ENCODE results near the gene SEMA7A. TPM values are rescaled to one million over a fixed set of nuclear protein-coding genes. Genes with fewer than 3 reads are reported as not detected.

The SEMA7A gene
- total RNA-seq, 1 experiment from 2014 or later, result 74.8 TPM

- DNase-seq, result no peak
- H3K27ac Mint-ChIP-seq (ENCODE audit: unreplicated experiment), result peak overlapping the region; percentile 58
- CTCF ChIA-PET, result interaction anchor here (1.5 to 3.4 kb wide), 3 partner anchors 53 to 63 kb away, joined by 4 to 23 read pairs (median 7); no protein-coding TSS in a partner anchor
- no peak overlapping the region for H3K4me3 Mint-ChIP-seq (ENCODE audit: low read depth, unreplicated experiment)
- H3K36me3 Mint-ChIP-seq (ENCODE audit: insufficient read depth, unreplicated experiment), result peaks cover 17% of the 10 kb centered on the region
- no TSS peak for BruUV-seq (replicated peaks)
- H3K4me1 Mint-ChIP-seq (ENCODE audit: low read depth, unreplicated experiment), result peaks cover 16% of the 10 kb centered on the region
- no peaks in the 10 kb centered on the region for H3K27me3 Mint-ChIP-seq (ENCODE audit: unreplicated experiment)
- intact Hi-C loops (cut with micrococcal nuclease; ENCODE audit: unreplicated experiment), result loop anchor here (1.0 to 2.0 kb wide), 3 partner anchors 41 to 63 kb away; no protein-coding TSS in a partner anchor
- TF ChIP-seq CTCF (IDR thresholded peaks at IDR 0.05; ENCODE audit: unreplicated experiment), result no peak
- H3K9me3 Mint-ChIP-seq (ENCODE audit: low read depth, unreplicated experiment), result no peaks in the 10 kb centered on the region
Observed at GRCh38 chr15:74438206-74438605, 4.4 kb upstream of the SEMA7A start.

- Mint-ChIP-seq H3K9me3 (ENCODE audit: low read depth, unreplicated experiment) (no peaks in the 10 kb centered on the region), H3K36me3 (ENCODE audit: insufficient read depth, unreplicated experiment) (peaks cover 45% of the 10 kb centered on the region), H3K4me1 (ENCODE audit: low read depth, unreplicated experiment) (peaks cover 43% of the 10 kb centered on the region), H3K27me3 (ENCODE audit: unreplicated experiment) (no peaks in the 10 kb centered on the region), H3K27ac (ENCODE audit: unreplicated experiment) (peak overlapping the region; percentile 35), H3K4me3 (ENCODE audit: low read depth, unreplicated experiment) (peak overlapping the region; percentile 80)
- no peak for TF ChIP-seq CTCF (IDR thresholded peaks at IDR 0.05; ENCODE audit: unreplicated experiment)
- CTCF ChIA-PET, result interaction anchor here (0.7 to 1.6 kb wide), 5 partner anchors 9 to 52 kb away, joined by 3 to 5 read pairs (median 3); no protein-coding TSS in a partner anchor
- TSS peak; percentile 87 for BruUV-seq (replicated peaks)
- no peak for DNase-seq
- intact Hi-C loops (cut with micrococcal nuclease; ENCODE audit: unreplicated experiment), result no loop called here
Observed at GRCh38 chr15:74434263-74435136, 742 bp upstream of the SEMA7A start.

- no peak for TF ChIP-seq CTCF (IDR thresholded peaks at IDR 0.05; ENCODE audit: unreplicated experiment)
- Mint-ChIP-seq H3K9me3 (ENCODE audit: low read depth, unreplicated experiment) (no peaks in the 10 kb centered on the region), H3K4me3 (ENCODE audit: low read depth, unreplicated experiment) (peak overlapping the region; percentile 80), H3K27me3 (ENCODE audit: unreplicated experiment) (no peaks in the 10 kb centered on the region), H3K36me3 (ENCODE audit: insufficient read depth, unreplicated experiment) (peaks cover 58% of the 10 kb centered on the region), H3K27ac (ENCODE audit: unreplicated experiment) (peak overlapping the region; percentile 69), H3K4me1 (ENCODE audit: low read depth, unreplicated experiment) (peaks cover 48% of the 10 kb centered on the region)
- CTCF ChIA-PET, result interaction anchor here (1.4 kb wide), 1 partner anchor 51 kb away, joined by 4 read pairs; no protein-coding TSS in a partner anchor
- no TSS peak for BruUV-seq (replicated peaks)
- no peak for DNase-seq
- intact Hi-C loops (cut with micrococcal nuclease; ENCODE audit: unreplicated experiment), result no loop called here
Observed at GRCh38 chr15:74432968-74433591, 678 bp downstream of the SEMA7A start.

- no peak for TF ChIP-seq CTCF (IDR thresholded peaks at IDR 0.05; ENCODE audit: unreplicated experiment)
- DNase-seq, result no peak
- Mint-ChIP-seq H3K27me3 (ENCODE audit: unreplicated experiment) (no peaks in the 10 kb centered on the region), H3K4me3 (ENCODE audit: low read depth, unreplicated experiment) (peak overlapping the region; percentile 80), H3K27ac (ENCODE audit: unreplicated experiment) (peak overlapping the region; percentile 69), H3K9me3 (ENCODE audit: low read depth, unreplicated experiment) (no peaks in the 10 kb centered on the region), H3K36me3 (ENCODE audit: insufficient read depth, unreplicated experiment) (peaks cover 65% of the 10 kb centered on the region), H3K4me1 (ENCODE audit: low read depth, unreplicated experiment) (peaks cover 55% of the 10 kb centered on the region)
- CTCF ChIA-PET, result interaction anchor here (1.6 to 2.1 kb wide), 2 partner anchors 12 to 48 kb away, joined by 5 to 13 read pairs; no protein-coding TSS in a partner anchor
- BruUV-seq (replicated peaks), result no TSS peak
- intact Hi-C loops (cut with micrococcal nuclease; ENCODE audit: unreplicated experiment), result no loop called here
Observed at GRCh38 chr15:74432271-74432967, 1.3 kb downstream of the SEMA7A start.
